GM21619 (cell line): ENCODE results near the gene COX20.
A peak's percentile ranks its signal among the peaks of the same experiment; 100 is the strongest.

Source experiments
- ATAC-seq: cut with Tn5 transposase; IDR thresholded peaks from one replicate; pipeline ENCODE4 v1.9.1; 2021; ENCODE audit not compliant: unreplicated experiment

Gene COX20

GRCh38 chr1:244850896-244851295 is 15.4 kb downstream of the COX20 start:
- no peak for ATAC-seq

- ATAC-seq, result no peak
Measured at GRCh38 chr1:244851546-244852231, 16.2 kb downstream of the COX20 start.

- no peak for ATAC-seq
Measured at GRCh38 chr1:244852694-244853093, 17.2 kb downstream of the COX20 start.

GRCh38 chr1:244854166-244854565 is 18.7 kb downstream of the COX20 start:
- ATAC-seq, result no peak

- no peak for ATAC-seq
Measured at GRCh38 chr1:244854865-244855578, 19.6 kb downstream of the COX20 start.

GRCh38 chr1:244857761-244858160 is 22.3 kb downstream of the COX20 start:
- no peak for ATAC-seq

- ATAC-seq, result no peak
Measured at GRCh38 chr1:244858357-244858756, 22.9 kb downstream of the COX20 start.

GRCh38 chr1:244860078-244860477 is 24.6 kb downstream of the COX20 start:
- no peak for ATAC-seq

- ATAC-seq, result no peak
Measured at GRCh38 chr1:244860914-244861610, 25.6 kb downstream of the COX20 start.

- no peak for ATAC-seq
Measured at GRCh38 chr1:244861683-244862082, 26.2 kb downstream of the COX20 start.

GRCh38 chr1:244862354-244862698 is 26.9 kb downstream of the COX20 start:
- no peak for ATAC-seq

GRCh38 chr1:244862699-244863490 is 27.4 kb downstream of the COX20 start:
- ATAC-seq, result peak; percentile 48

- peak; percentile 6 for ATAC-seq
Measured at GRCh38 chr1:244863491-244864252, 28.2 kb downstream of the COX20 start.

- peak; percentile 67 for ATAC-seq
Measured at GRCh38 chr1:244864253-244865027, 29.0 kb downstream of the COX20 start, which contains the start of gene HNRNPU. Gene HNRNPU, minus strand, starts transcription at chr1:244864543. Its CDS starts 236 bp downstream, at chr1:244864307.

- ATAC-seq, result no peak
Measured at GRCh38 chr1:244865028-244865371, 29.5 kb downstream of the COX20 start.

- no peak for ATAC-seq
Measured at GRCh38 chr1:244865820-244866219, 30.4 kb downstream of the COX20 start.

GRCh38 chr1:244866355-244866754 is 30.9 kb downstream of the COX20 start:
- ATAC-seq, result no peak

GRCh38 chr1:244868484-244869363 is 33.3 kb downstream of the COX20 start:
- no peak for ATAC-seq

GRCh38 chr1:244869364-244869827 is 33.9 kb downstream of the COX20 start:
- no peak for ATAC-seq
